Measurements from ENCODE around the gene RNF8.

- no peak for TF ChIP-seq CTCF (IDR thresholded peaks at IDR 0.05 in 4 of 5, conservative IDR thresholded peaks at IDR 0.05 in 1 of 5)
- no peak for TF ChIP-seq POLR2A (IDR thresholded peaks at IDR 0.05)
Observed at GRCh38 chr6:37334047-37334446, 19.7 kb upstream of the RNF8 start.

Data from gastrocnemius medialis (tissue), 4 donors.